Testis (tissue), 2 donors: Measurements from ENCODE around the gene AIFM3.

Source experiments
- POLR2A ChIP-seq: fragments of 450-650 bp; IDR thresholded peaks from one replicate; pipeline ENCODE4 v1.6.1; 2017; ENCODE audit warnings: antibody characterized with exemption, mild to moderate bottlenecking, moderate library complexity
- TF ChIP-seq, protein P1 (sequence below), 3 experiments: fragments of 450-650 bp in 2 of 3; fragments of 200-600 bp in 1 of 3; sonication (generic) in 1 of 3; IDR thresholded peaks; one replicate each; pipeline ENCODE4 v1.5.1; 2016 to 2019; ENCODE audit warnings: antibody characterized with exemption in 3 of 3, mild to moderate bottlenecking in 2 of 3, moderate library complexity in 1 of 3

DNA sequence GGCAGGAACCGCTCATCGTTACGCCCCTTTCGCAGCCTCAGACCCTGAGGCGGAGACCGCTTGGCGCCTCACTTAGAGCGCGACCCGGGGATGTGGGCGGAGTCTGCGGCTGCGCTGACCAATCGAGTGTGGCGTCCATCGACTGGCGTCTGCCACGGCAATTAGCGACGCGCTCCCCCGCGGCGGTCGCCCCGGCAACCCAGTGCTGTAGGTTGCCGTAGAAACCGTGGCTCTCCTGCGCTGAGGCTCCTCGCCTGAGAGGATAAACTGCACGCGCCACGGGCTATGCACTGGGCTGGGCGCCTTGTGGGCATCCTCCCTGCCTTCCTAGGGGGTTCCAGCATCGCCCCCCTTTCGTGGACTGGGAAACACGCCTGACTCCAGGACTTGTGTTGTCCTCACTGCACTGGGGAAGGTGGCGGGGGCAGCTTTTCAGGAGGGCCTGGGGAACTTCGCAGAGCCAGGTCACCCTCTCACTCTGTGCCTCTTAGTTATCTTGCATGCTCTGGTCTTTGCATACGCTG, 47.2 kb downstream of the AIFM3 start:
- TF ChIP-seq POLR2A: no peak
- TF ChIP-seq, protein P1, sequence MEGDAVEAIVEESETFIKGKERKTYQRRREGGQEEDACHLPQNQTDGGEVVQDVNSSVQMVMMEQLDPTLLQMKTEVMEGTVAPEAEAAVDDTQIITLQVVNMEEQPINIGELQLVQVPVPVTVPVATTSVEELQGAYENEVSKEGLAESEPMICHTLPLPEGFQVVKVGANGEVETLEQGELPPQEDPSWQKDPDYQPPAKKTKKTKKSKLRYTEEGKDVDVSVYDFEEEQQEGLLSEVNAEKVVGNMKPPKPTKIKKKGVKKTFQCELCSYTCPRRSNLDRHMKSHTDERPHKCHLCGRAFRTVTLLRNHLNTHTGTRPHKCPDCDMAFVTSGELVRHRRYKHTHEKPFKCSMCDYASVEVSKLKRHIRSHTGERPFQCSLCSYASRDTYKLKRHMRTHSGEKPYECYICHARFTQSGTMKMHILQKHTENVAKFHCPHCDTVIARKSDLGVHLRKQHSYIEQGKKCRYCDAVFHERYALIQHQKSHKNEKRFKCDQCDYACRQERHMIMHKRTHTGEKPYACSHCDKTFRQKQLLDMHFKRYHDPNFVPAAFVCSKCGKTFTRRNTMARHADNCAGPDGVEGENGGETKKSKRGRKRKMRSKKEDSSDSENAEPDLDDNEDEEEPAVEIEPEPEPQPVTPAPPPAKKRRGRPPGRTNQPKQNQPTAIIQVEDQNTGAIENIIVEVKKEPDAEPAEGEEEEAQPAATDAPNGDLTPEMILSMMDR (IDR thresholded peaks at IDR 0.05): no peak
